HepG2 (cell line): ENCODE results near the gene BLVRB. TPM values are rescaled to one million over a fixed set of nuclear protein-coding genes. Genes with fewer than 3 reads are reported as not detected.

Source experiments
- ARNT ChIP-seq: fragments of 450-650 bp; IDR thresholded peaks from 2 replicates; pipeline ENCODE4 v1.6.1; 2017
- ASH2L ChIP-seq: fragments of 300-600, 200-600 bp; sonication (generic); IDR thresholded peaks from 2 replicates; pipeline ENCODE4 v1.7.0; 2017; ENCODE audit warnings: low read depth, mild to moderate bottlenecking, moderate library complexity, mixed read lengths, low read length; ENCODE audit not compliant: insufficient read length
- MED1 ChIP-seq: sonication (generic); formaldehyde crosslinking; IDR thresholded peaks from 2 replicates; pipeline ENCODE4 v1.4.0; 2020; ENCODE audit warnings: missing genetic modification reagents
- PHF21A ChIP-seq: sonication (generic); formaldehyde crosslinking; IDR thresholded peaks from 2 replicates; pipeline ENCODE4 v1.5.0; 2020; ENCODE audit warnings: mild to moderate bottlenecking, missing genetic modification reagents
- POLR2A ChIP-seq, 2 experiments: IDR thresholded peaks; 2 replicates each; pipeline ENCODE4 v1.6.1; 2011; ENCODE audit warnings: low read depth in 2 of 2, low read length in 2 of 2, mild to moderate bottlenecking in 1 of 2, moderate library complexity in 1 of 2; ENCODE audit not compliant: insufficient read depth in 1 of 2
- SP140L ChIP-seq: sonication (generic); formaldehyde crosslinking; IDR thresholded peaks from 2 replicates; pipeline ENCODE4 v1.4.0; 2020; ENCODE audit warnings: missing genetic modification reagents, borderline replicate concordance
- TBX3 ChIP-seq: fragments of 450-650 bp; IDR thresholded peaks from 2 replicates; pipeline ENCODE4 v1.6.1; 2017; ENCODE audit warnings: antibody characterized with exemption, mild to moderate bottlenecking, inconsistent platforms, borderline replicate concordance
- ZC3H13 ChIP-seq: sonication (generic); formaldehyde crosslinking; IDR thresholded peaks from 2 replicates; pipeline ENCODE4 v1.8.1; 2023; ENCODE audit warnings: mild to moderate bottlenecking, missing genetic modification reagents, moderate library complexity
- ZIK1 ChIP-seq: sonication (generic); formaldehyde crosslinking; IDR thresholded peaks from 2 replicates; pipeline ENCODE4 v1.5.0; 2020; ENCODE audit warnings: mild to moderate bottlenecking, low read depth, missing genetic modification reagents, borderline replicate concordance
- ZNF776 ChIP-seq: sonication (generic); formaldehyde crosslinking; IDR thresholded peaks from 2 replicates; pipeline ENCODE4 v1.4.0; 2020; ENCODE audit warnings: mild to moderate bottlenecking, missing genetic modification reagents
- polyA plus RNA-seq, 8 experiments: library from polyadenylated mRNA; depleted of rRNA in 3 of 8; stranded (reverse) in 7 of 8; unstranded in 1 of 8; fragments of >200 nt; fragmentation: Illumina TruSeq in 4 of 8; extraction: Trizol in 4 of 8; gene quantifications; 2 replicates each; pipeline versions ENCODE4 v1.2.1 to v1.2.3, GENCODE V29; 2011 to 2016; ENCODE audit warnings: low read depth in 4 of 8, missing spikeins in 1 of 8, mixed read lengths in 1 of 8; ENCODE audit not compliant: insufficient read depth in 1 of 8
- total RNA-seq, 5 experiments: library from RNA; depleted of rRNA; stranded (reverse); fragments of >200 nt; fragmentation: Illumina TruSeq; extraction: Trizol; gene quantifications; 2 replicates each; pipeline ENCODE4 v1.2.3, GENCODE V29; 2016; ENCODE audit warnings: low read depth in 1 of 5
- TF ChIP-seq, protein P1 (sequence below): sonication (generic); formaldehyde crosslinking; IDR thresholded peaks from 2 replicates; pipeline ENCODE4 v1.4.0; 2020; ENCODE audit warnings: missing genetic modification reagents
- TF ChIP-seq, protein P2 (sequence below), 2 experiments: fragments of 450-650 bp in 1 of 2; sonication (generic) in 1 of 2; formaldehyde crosslinking in 1 of 2; IDR thresholded peaks; 2 replicates each; pipeline versions ENCODE4 v1.6.1 to v1.8.0; 2016 to 2022; ENCODE audit warnings: antibody characterized with exemption in 1 of 2, mild to moderate bottlenecking in 1 of 2, missing genetic modification reagents in 1 of 2
- TF ChIP-seq, protein P3 (sequence below): sonication (generic); formaldehyde crosslinking; IDR thresholded peaks from 2 replicates; pipeline ENCODE4 v1.5.0; 2020; ENCODE audit warnings: missing genetic modification reagents, mild to moderate bottlenecking, borderline replicate concordance

BLVRB gene
- total and polyA plus RNA-seq, 2 of the 13 experiments (the other 11 are each of a cell fraction or from before 2014, with no cell fraction given), result 25.9 to 51.4 TPM

GRCh38 chr19:40433391-40434216 lies 31.9 kb downstream of the BLVRB start (continued):
- TF ChIP-seq, protein P1, sequence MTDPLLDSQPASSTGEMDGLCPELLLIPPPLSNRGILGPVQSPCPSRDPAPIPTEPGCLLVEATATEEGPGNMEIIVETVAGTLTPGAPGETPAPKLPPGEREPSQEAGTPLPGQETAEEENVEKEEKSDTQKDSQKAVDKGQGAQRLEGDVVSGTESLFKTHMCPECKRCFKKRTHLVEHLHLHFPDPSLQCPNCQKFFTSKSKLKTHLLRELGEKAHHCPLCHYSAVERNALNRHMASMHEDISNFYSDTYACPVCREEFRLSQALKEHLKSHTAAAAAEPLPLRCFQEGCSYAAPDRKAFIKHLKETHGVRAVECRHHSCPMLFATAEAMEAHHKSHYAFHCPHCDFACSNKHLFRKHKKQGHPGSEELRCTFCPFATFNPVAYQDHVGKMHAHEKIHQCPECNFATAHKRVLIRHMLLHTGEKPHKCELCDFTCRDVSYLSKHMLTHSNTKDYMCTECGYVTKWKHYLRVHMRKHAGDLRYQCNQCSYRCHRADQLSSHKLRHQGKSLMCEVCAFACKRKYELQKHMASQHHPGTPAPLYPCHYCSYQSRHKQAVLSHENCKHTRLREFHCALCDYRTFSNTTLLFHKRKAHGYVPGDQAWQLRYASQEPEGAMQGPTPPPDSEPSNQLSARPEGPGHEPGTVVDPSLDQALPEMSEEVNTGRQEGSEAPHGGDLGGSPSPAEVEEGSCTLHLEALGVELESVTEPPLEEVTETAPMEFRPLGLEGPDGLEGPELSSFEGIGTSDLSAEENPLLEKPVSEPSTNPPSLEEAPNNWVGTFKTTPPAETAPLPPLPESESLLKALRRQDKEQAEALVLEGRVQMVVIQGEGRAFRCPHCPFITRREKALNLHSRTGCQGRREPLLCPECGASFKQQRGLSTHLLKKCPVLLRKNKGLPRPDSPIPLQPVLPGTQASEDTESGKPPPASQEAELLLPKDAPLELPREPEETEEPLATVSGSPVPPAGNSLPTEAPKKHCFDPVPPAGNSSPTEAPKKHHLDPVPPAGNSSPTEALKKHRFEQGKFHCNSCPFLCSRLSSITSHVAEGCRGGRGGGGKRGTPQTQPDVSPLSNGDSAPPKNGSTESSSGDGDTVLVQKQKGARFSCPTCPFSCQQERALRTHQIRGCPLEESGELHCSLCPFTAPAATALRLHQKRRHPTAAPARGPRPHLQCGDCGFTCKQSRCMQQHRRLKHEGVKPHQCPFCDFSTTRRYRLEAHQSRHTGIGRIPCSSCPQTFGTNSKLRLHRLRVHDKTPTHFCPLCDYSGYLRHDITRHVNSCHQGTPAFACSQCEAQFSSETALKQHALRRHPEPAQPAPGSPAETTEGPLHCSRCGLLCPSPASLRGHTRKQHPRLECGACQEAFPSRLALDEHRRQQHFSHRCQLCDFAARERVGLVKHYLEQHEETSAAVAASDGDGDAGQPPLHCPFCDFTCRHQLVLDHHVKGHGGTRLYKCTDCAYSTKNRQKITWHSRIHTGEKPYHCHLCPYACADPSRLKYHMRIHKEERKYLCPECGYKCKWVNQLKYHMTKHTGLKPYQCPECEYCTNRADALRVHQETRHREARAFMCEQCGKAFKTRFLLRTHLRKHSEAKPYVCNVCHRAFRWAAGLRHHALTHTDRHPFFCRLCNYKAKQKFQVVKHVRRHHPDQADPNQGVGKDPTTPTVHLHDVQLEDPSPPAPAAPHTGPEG (CRISPR knock-in tag), result no peak
- TF ChIP-seq PHF21A (CRISPR knock-in tag) (no peak; the same call in 1 of the 2 replicates), ZNF776 (CRISPR knock-in tag) (no peak), TBX3 (no peak), POLR2A (IDR thresholded peaks at IDR 0.05; ENCODE audit: insufficient read depth in 1 of 2, low read depth in 2 of 2, low read length in 2 of 2) (peak; percentile 59 to 81), ZIK1 (no peak), ASH2L (peak; percentile 45), MED1 (no peak), ARNT (no peak), SP140L (CRISPR knock-in tag) (no peak), ZC3H13 (CRISPR knock-in tag) (no peak)
- TF ChIP-seq, protein P2, sequence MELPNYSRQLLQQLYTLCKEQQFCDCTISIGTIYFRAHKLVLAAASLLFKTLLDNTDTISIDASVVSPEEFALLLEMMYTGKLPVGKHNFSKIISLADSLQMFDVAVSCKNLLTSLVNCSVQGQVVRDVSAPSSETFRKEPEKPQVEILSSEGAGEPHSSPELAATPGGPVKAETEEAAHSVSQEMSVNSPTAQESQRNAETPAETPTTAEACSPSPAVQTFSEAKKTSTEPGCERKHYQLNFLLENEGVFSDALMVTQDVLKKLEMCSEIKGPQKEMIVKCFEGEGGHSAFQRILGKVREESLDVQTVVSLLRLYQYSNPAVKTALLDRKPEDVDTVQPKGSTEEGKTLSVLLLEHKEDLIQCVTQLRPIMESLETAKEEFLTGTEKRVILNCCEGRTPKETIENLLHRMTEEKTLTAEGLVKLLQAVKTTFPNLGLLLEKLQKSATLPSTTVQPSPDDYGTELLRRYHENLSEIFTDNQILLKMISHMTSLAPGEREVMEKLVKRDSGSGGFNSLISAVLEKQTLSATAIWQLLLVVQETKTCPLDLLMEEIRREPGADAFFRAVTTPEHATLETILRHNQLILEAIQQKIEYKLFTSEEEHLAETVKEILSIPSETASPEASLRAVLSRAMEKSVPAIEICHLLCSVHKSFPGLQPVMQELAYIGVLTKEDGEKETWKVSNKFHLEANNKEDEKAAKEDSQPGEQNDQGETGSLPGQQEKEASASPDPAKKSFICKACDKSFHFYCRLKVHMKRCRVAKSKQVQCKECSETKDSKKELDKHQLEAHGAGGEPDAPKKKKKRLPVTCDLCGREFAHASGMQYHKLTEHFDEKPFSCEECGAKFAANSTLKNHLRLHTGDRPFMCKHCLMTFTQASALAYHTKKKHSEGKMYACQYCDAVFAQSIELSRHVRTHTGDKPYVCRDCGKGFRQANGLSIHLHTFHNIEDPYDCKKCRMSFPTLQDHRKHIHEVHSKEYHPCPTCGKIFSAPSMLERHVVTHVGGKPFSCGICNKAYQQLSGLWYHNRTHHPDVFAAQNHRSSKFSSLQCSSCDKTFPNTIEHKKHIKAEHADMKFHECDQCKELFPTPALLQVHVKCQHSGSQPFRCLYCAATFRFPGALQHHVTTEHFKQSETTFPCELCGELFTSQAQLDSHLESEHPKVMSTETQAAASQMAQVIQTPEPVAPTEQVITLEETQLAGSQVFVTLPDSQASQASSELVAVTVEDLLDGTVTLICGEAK (IDR thresholded peaks at IDR 0.05), result no peak
- TF ChIP-seq, protein P2 (CRISPR knock-in tag; IDR thresholded peaks at IDR 0.05), result peak; percentile 23; the same call in 1 of the 2 replicates
- TF ChIP-seq, protein P3, sequence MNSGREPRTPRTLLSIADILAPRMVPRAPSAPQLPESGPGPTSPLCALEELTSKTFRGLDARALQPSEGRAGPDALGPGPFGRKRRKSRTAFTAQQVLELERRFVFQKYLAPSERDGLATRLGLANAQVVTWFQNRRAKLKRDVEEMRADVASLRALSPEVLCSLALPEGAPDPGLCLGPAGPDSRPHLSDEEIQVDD (CRISPR knock-in tag), result no peak
